Epithelial cell of prostate (primary cell): Measurements from ENCODE around the gene SEPTIN3.
"Not testable (repeated sequence)": the region's sequence is repeated elsewhere in the genome, so short reads cannot be mapped to it uniquely, and the experiment has no call there.

Experiments
- DNase-seq: peaks from one replicate; pipeline ENCODE4 v3.0.0-alpha.2; 2011; ENCODE audit warnings: low read depth, low spot score
- H3K27ac ChIP-seq: fragments of 450-650 bp; 2 replicates; pipeline ENCODE4 v1.5.1; 2017; ENCODE audit warnings: mild to moderate bottlenecking

SEPTIN3 gene

DNA sequence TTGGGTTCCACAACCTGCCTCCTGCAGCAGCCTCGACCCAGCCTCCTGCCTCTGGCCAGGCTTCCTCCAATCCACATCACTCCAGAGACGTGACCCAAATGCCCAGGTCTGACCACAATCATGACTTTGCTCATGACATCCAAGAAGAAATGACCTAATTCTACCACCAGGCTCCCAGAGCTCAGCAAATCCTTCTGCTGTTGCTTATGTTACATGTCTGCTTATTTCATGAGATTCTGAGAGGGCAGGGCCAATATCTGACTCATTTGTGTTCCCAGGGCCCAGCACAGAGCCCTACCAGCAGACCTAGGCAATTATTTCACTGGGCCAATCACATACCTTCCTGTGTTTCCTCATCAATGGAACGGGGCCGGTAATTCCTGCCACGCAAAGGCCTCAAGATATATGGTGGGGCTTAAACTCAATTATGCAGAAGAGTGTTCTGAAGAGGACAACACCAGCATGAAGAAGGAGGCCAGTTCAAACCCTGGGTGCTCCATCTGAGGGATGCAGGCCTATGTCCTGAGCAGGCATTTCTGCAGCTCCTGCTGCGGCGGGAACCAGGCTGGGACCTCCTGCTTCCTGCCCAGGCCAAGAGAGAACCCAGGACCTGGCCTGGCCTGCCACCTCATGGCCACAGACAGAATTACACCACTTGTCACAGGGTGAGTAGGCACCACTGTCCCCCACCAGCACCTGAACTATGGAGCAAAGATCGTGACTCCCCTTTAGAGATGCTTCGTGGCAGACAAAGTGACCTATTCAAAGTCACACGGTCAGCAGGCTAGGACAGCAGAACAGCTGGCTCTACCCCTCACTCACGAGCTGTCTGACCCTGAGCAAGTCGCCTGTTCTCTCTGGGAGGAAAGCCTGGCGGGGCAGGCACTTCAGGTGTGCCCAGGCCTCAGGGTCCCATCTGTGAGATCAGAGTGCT is 28.1 kb upstream of the SEPTIN3 start:
- peak overlapping the region; percentile 72 for H3K27ac ChIP-seq
- DNase-seq = peak; percentile 72

DNA sequence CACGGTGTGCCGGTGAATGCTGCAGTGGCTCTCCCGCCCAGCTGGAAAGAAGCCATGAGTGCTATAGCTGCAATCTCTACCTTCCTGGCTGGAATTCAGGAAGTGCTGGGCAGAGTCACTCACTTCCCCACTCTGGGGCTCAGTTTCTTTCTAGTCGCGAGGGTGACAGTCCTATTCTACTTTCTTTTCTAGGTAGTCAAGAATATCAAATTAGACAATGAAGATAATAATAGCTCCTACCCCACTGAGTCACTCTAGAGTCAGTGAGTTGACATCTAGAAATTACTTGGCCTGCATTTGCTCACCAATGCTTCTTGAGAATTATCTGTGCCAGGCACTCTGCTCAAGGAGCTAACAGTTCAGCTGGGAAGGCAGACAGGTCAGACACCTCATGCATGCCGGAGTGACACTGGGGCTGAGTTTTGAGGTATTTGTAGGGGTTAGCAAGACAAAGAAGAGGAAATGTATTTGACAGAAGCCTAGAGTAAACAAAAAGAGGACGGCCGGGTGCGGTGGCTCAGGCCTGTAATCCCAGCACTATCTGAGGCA is 25.5 kb upstream of the SEPTIN3 start:
- peak; percentile 16 for DNase-seq
- H3K27ac ChIP-seq = peak overlapping the region; percentile 18

DNA sequence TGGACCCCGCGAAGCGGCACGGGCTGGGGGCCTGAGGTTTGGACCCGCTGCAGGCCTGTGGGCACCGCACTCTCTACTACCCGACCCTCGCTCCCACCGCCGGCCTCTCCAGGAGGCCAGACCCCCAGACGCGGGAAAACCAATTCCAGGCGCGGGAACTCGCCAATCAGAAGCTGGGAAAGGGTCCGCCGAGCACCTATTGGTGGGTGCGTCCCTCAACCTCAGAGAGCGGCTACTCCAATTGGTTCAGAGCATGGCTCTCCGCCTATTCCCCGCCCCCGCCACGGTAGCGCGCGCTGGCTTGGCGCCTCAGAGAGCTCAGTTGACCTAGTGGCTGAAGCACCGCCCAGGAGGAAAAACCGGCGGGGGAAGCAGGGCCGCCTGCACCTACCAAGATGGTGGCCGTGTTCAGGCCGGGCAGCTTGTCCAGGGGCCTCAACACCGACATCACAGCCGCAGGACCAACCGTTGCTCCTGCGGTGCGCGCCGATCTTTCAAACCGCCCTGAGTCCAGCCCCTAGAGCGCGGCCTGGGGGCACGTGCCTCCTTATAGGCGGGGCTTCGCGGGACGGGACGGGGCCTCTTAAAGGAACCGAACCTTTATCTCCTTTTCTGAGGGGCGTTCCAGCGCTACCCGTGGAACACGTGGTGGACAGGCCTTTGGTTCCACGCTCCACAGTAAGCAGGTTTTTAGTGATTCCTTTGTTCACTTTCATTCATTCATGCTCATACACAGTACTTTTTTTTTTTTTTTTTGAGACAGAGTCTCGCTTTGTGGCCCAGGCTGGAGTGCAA is 22.4 kb upstream of the SEPTIN3 start, which contains the start of gene CENPM:
Gene CENPM (minus strand): TSS at position 524 of the 795 bp plus-strand sequence. CDS start 76 bp downstream, at position 448.
- H3K27ac ChIP-seq = no peak within 1 kb of the TSS
- peak; percentile 64 for DNase-seq

- no peak overlapping the region for H3K27ac ChIP-seq
- DNase-seq = no peak
Measured at GRCh38 chr22:41947424-41948080, 21.7 kb upstream of the SEPTIN3 start.

DNA sequence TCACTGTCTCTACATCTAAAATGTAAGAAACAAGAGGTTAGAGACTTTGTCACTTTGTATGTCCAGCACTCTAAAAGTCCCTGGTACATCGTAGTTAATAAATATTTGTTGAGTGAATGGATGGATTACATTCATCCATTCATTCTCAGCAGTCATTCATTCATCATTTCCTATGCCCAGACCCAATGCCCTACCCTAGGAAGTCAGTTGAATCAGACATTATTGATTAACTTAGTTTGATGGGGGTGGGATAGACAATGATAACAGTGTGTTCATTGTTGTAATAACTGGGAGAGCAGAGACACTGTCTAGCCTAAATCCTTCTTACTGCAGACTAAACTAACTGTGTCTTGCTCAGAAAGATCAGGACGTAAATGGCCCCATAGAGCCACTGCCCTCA is 21.1 kb upstream of the SEPTIN3 start:
- H3K27ac ChIP-seq = no peak overlapping the region
- DNase-seq = no peak

- DNase-seq, H3K27ac ChIP-seq: not testable (repeated sequence)
Measured at GRCh38 chr22:41948928-41949296, 20.3 kb upstream of the SEPTIN3 start.

DNA sequence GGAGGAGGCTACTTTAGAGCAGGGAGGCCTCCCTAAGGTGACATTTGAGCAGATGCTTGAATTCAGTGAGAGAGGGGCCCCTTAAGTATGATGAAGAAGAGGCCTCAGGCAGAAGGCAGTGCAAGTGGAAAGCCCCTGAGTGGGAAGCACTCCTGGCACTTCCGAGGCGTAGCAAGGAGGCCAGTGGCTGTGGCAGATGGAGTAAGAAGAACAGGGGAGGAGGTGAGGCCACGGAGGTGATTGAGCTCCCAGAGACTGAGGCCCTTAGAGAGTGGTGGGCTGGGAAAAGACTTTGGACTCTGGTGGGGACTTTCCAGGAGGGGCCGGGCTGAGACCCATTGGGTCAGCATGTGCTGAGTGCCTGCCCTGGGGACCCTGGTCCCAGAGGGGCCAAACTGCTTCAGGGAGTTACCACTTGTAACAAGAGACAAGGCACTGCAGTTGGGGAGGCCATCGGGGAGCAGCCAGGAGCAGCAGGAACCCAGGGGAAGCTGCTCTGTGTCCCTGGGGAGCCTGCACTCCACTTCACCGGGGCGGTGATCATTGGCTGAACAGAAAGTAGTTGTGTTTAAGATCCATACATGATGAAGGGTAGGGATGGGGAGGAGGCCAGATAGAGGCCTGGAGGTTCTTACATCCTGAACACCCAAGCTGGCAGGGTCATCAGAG is 19.8 kb upstream of the SEPTIN3 start:
- no peak for DNase-seq
- H3K27ac ChIP-seq = no peak overlapping the region

- no peak within 1 kb of the TSS for H3K27ac ChIP-seq
- no peak for DNase-seq
Measured at GRCh38 chr22:41951898-41952474, 17.3 kb upstream of the SEPTIN3 start, which contains the start of gene SMIM45. Gene SMIM45 (plus strand): TSS chr22:41952150.

DNA sequence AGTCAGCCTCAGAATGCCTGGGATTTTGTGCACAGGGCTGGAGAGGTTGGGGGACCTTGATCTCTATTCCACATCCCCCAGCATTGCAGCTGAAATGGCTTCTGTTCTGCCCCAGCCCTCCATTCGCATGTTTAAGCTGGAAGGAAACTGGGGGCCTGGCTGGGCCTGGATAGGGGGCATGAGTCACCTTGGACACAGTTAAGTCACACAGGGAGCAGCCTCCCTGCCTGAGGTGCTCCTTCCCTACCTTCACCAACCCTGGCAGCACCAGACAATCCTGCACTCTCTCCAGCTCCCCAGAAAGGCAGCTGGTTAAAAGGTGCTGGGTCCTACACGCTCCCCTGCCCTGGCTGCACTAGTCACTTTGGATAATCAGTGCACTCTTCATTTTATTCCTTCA is 16.5 kb upstream of the SEPTIN3 start:
- no peak for DNase-seq
- H3K27ac ChIP-seq = no peak overlapping the region

DNA sequence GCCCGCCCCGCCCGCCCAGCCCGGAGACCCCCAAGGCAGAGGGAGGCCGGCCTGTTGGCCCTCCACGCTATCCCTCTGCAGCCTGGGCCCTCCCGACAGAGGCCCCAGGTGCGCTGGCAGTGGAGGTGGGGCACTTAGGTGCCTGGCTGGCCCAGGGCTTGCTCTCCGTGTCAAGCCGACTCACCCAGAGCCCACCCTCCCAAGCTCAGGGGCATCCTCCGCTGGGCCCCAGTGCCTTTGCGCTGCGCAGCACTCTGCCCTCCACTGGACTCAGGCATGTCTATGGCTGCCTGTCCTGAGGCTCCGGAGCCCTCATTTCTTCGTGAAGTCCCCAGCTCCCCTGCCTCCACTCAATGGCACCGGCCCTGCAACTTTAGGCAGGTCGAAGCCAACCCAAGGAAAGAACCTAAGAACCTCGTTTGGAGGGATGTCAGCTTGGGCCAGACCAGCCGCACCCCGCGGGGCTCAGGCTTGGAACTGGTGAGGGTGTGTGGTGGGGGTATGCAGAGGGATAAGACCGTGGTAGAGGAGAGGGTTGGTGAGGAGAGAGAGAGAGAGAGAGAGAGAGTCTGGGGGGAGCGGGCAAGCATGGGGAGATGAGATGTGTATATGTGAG is 11.2 kb upstream of the SEPTIN3 start:
- no peak for DNase-seq
- no peak overlapping the region for H3K27ac ChIP-seq

DNA sequence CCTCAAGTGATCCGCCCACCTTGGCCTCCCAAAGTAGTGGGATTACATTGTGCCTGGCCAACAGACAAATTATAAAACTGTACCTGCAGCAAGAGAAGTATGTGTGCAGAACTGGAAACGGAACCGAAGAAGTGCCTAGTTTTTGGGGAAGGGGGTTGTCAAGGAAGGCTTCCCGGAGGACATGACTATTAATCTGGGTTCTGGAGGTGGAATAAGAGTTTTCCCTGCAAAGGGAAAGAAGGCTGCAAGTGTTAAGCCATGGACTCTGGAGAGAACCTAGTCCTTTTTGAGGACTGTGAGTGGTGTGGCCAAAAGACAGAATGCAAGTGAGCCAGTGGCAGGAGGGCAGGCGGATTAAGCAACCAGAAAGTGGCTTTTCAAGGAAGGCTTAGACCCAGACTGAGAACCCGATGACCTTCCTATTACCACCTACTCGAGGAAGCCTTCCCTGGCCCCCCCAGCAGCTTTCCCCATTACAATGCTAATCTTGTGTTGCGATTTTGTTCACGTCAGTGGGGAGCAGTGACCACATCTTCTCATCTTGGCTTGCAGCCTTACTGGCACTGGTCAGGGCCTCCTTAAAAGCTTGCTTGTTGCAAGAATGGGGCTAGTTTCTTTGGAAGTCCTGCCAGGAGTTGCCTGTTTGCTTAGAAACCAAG is 5.7 kb upstream of the SEPTIN3 start:
- no peak for DNase-seq
- no peak overlapping the region for H3K27ac ChIP-seq

DNA sequence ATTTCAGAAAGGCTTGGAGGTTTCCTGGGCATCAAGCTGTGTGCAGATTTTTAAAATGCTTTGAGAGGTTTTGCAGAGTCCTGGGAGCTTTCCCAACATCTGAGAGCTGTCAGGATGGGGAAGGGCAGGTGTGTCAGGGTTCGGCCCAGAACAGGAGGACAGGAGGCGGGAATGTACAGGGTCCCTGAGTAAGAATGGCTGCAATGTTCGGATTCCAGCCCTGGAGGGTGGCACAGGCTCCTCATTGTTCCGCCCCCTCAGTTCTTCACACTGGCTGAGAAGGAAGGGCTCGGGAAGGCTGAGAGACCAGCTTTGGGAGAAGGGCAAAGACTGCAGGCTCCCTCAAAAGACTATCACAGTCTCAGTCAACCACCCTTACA is 5.1 kb upstream of the SEPTIN3 start:
- no peak overlapping the region for H3K27ac ChIP-seq
- no peak for DNase-seq

GRCh38 chr22:41966225-41966606 is 3.0 kb upstream of the SEPTIN3 start:
- DNase-seq = no peak
- H3K27ac ChIP-seq = no peak overlapping the region

GRCh38 chr22:41966607-41967240 is 2.5 kb upstream of the SEPTIN3 start:
- DNase-seq = peak; percentile 43
- no peak overlapping the region for H3K27ac ChIP-seq

DNA sequence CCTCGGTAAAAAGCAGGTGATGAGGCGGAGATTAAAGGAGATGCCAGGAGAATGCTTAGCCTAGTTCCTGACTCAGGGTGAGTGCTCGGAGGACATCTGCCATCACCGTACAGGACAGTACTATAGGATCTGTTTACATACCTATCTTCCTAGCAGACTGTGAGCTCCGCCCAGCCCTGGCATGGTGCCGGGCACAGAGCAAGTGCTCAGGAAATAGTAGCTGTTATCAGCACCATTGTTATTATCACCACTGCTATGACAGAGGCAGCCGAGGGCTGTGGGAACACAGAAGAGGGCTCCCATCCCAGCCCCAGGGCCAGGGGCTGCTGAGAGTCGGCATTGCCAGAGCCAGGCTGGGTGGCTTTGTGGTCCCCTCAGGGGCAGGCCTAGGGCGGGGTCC is 642 bp upstream of the SEPTIN3 start:
- DNase-seq = no peak
- no peak overlapping the region for H3K27ac ChIP-seq

- no peak overlapping the region for H3K27ac ChIP-seq
- no peak for DNase-seq
Measured at GRCh38 chr22:41970601-41971000, 1.4 kb downstream of the SEPTIN3 start.

- no peak overlapping the region for H3K27ac ChIP-seq
Measured at GRCh38 chr22:41971431-41971830, 2.2 kb downstream of the SEPTIN3 start.

GRCh38 chr22:41974691-41975290 is 5.5 kb downstream of the SEPTIN3 start:
- DNase-seq = no peak
- no peak overlapping the region for H3K27ac ChIP-seq

More at GRCh38 chr22:41971431-41971830, 2.2 kb downstream of the SEPTIN3 start:
- DNase-seq = no peak
